ENCODE results near the gene CC2D1B.
A peak's percentile ranks its signal among the peaks of the same experiment; 100 is the strongest.

The CC2D1B gene

DNA sequence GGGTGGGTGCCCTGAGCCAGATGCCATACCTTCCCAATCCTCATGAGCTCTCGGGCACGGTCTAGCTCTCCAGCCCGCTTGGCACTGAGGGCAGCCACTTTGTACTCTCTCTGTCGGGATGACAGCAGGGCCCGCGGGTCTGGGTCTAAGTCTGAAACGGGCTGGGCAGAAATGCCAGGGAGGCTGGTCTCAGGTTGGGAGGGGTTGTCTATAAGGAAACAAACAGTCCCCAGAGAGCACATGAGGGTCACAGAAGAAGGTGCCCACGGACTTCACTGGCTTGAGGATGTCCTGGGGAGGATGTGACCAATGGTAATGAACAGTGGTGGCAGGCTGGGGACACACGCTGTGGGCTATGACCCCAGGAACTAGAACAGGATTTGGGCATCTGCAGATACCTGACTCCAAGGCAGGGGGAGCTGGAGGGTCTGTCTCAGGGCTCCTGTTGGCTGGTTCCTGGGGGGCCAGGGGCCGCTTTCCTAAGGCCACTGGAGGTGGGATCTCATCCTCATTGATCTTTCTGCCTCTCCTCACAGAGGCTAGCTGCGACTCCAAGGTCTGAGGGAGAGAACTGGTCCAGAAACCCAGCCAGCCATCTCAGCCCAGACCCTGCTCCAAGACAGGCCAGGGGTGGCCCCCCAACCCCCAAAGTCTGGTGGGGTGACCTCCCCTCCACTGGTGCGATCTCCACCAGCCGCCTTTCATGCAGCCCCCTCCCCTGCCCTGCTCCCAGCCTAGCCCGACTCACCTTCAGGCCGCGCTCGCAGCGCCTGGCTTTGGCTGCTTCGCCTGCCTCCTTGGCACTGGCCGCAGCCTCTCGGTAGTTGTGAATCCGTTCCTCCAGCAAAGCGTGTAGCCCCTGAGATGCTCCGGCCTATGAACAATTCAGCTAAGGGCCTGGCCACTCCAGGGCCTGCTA, 6.1 kb downstream of the CC2D1B start:
- DNase-seq, result no peak

DNA sequence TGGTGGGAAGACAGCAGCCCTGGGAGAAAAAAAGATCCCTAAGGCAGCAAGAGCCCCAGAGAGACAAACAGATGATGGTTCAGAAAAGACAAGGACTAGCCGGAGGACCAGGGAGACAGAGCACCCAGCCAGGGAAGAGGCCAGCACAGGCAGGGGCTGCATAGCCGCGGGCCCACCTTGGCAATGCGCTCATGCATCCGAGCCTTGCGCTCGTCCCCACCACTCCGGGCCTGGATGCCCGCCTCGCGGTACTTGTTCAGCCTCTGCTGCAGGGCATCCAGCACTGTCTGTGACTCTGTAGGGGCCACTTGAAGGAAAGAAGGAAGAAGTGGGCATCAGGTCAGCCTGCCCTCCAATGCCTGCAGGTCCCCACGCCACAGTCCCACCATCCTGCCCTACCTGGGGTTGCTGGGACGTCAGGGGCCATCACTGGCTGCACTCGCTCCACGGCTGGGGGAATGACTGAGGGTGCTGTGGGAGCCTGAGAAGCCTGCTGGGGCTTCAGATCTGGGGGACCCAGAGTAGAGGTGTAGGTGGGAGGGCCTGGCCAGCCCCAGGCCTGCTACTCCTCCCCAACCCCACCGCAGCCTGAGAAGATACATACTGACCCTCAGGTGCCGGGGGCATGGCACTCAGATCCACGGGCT, 7.0 kb downstream of the CC2D1B start:
- DNase-seq, result no peak

GRCh38 chr1:52357397-52357796, 8.6 kb downstream of the CC2D1B start:
- DNase-seq, result no peak

- DNase-seq, result no peak
Measured at GRCh38 chr1:52356818-52357355, 9.1 kb downstream of the CC2D1B start.

DNA sequence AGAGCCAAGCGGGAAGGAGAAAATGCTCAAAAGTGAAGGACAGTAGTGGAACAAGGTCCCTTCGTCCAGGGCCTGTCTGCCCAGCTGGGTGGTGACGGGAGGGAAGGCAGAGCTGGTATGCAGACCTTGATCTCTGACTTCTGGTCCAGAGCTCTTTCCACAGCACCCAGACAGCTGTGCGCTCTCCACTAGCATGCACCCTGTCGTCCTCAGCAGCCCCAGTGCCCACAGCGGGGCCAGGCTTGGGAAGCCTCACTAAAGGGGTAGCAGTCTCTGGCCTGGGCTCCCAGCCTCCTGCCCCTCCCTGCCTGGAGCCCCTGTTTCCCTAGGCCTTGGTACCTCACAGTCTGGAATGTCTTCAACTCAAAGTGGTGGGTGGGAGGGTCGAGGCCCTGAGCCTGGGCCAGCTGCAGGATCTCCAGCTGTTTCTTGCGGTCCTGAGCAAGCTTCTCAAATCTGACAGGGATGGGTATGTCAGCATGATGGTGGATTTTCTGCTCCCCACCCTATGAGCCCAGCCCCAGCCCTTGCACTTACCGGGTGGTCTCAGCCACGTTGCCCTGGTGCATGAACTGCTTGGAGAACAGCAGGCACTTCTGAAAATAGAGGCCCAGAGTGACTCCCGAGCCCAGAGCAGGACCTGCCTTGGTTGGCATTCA, 10.0 kb downstream of the CC2D1B start:
- DNase-seq, result no peak

- DNase-seq, result no peak
Measured at GRCh38 chr1:52355436-52355835, 10.6 kb downstream of the CC2D1B start.

- no peak for DNase-seq
Measured at GRCh38 chr1:52352690-52353089, 13.3 kb downstream of the CC2D1B start.

GRCh38 chr1:52348704-52349300, 17.2 kb downstream of the CC2D1B start:
- peak; percentile 9 for DNase-seq

DNA sequence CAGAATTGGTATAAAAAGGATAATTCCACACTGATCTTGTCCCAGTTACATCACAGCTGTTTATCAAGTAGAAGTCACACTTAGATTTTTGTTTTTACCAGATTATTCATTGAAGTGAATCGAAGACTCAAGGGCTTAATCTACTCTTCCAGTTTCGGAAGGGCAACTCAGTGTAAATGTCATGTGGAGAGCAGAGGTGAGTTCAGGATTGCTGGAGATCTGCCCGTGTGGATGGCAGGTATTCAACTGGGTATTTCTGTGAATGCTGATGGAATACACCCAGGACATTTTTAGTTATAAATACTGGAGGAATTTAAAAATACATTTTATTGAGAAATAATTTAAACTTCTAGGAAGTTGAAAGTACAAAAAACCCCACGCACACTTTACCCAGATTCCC, 19.4 kb downstream of the CC2D1B start:
- no peak for DNase-seq

GRCh38 chr1:52345252-52345651, 20.8 kb downstream of the CC2D1B start:
- DNase-seq, result no peak

- DNase-seq, result peak; percentile 14
Measured at GRCh38 chr1:52343979-52344378, 22.0 kb downstream of the CC2D1B start.

- no peak for DNase-seq
Measured at GRCh38 chr1:52341655-52342260, 24.2 kb downstream of the CC2D1B start.

DNA sequence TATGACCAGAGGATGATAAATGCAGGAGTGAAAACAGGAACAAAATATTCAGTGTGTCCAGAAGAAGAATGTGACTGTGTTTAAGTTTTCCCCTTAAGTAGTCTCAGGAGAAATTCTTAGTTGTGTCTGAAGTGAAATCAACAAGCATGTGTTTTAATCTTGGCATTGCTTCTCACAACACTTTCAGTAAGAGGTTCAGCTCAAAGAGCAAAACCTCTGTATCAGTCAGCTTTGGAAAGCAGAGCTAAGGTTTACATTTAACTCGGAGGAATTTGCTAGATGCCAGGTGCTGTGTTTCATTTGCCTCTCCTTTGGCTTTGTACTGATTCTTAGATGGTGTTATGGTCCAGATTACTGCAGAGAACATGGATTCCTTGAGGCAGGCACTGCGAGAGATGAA, 28.6 kb downstream of the CC2D1B start:
- DNase-seq, result no peak

DNA sequence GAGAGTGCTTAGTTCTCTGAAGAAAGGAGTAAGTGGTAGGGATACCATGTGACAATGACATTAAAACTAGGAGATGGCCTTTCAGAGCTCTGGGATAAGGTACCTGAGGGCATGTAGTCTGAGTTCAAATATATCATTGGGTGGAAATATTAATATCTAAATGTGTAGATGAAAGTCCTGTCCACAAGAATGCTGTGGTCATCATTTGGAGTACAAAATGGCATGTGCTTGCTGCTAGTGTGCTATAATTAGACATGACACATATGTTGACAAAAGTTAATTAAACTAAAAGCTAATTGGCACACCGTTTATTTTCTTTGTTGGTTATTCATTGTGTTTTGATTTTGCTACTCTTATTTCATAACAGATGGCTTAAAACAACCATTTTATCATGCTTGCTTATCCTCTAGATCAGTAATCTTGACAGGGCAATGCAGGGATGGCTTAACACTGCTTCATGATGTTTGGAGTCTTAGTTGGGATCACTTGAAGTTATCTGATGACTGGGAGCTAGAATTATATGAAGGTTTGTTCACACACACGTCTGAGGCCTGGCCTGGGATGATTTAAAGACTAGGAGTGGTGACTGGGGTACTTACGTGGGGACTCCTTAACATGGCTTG, 31.0 kb downstream of the CC2D1B start:
- DNase-seq, result no peak

- DNase-seq, result peak; percentile 63
Measured at GRCh38 chr1:52332411-52332810, 33.6 kb downstream of the CC2D1B start.

- DNase-seq, result no peak
Measured at GRCh38 chr1:52328615-52329014, 37.4 kb downstream of the CC2D1B start.

- DNase-seq, result no peak
Measured at GRCh38 chr1:52325786-52326185, 40.2 kb downstream of the CC2D1B start.

GRCh38 chr1:52323731-52324130, 42.3 kb downstream of the CC2D1B start:
- no peak for DNase-seq

- DNase-seq, result no peak
Measured at GRCh38 chr1:52321061-52321460, 44.9 kb downstream of the CC2D1B start.

DNA sequence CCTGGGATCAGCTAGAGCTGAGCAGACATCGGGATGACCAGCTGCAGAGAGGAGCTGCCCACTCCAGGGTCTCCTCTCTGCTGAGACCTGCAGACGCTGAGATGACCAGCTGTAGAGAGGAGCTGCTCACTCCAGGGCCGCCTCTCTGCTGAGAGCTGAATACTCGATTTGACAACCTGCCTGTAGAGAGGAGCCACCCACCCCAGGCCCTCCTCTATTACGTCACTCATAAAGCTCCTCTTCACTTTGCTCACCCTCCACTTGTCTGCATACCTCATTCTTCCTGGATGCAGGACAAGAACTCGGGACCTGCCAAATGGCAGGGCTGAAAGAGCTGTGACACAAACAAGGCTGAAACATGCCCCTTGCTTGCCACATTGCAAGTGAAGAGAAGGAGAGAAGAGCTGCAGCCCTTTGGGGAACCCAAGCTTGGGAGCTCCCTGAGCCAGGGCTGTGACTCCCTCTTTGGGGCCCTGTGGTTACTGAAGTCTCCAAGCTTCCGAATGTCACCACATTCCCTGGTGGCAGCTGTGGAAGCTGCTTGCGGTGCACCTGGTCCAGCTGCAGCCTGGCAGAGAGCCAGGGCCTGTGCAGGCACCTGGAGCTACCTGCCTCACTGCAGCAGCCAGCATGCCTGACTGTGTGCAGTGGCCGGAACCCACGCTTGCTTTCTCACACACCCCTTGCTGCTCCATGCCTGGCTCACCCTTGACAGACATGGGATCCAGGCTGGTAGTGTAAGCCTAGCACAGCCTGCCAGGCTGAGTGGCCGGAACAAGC, 59.6 kb downstream of the CC2D1B start:
- no peak for DNase-seq

Measured in inflammatory macrophage treated with lipopolysaccharide for 4 hours (primary cell).